Measurements from ENCODE around the gene NFATC3.

The NFATC3 gene
- total RNA-seq, result 115 to 148 reads per million in 2 donors

DNA sequence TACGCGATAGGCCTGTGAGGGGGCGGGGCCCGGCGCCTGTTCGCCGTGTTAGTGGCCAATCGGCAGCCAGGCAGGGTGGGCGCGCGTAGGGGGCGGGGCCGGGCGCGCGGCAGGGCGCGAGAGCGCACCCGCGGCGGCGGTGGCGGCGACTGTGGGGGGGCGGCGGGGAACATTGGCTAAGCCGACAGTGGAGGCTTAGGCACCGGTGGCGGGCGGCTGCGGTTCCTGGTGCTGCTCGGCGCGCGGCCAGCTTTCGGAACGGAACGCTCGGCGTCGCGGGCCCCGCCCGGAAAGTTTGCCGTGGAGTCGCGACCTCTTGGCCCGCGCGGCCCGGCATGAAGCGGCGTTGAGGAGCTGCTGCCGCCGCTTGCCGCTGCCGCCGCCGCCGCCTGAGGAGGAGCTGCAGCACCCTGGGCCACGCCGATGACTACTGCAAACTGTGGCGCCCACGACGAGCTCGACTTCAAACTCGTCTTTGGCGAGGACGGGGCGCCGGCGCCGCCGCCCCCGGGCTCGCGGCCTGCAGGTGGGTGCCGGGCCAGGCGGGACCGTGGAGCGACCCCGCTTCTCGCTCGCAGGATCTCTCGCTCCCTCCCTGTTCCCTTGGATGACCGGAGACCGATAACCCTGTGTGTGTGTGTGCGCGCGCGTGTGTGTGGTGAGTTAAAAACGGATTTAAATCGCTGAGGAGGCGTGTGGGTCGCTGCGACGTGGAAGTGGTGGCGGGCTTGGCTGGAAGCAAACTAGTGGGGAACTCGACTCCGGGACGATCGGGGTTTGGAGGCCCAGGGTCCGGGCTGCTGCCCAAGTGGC is at the start of gene NFATC3:
NFATC3 (plus strand) TSS at position 112 of the 813 bp plus-strand sequence; CDS start at position 424, 312 bp downstream.
- DNase-seq, result peak; percentile 97 to 99 (median 99)

DNA sequence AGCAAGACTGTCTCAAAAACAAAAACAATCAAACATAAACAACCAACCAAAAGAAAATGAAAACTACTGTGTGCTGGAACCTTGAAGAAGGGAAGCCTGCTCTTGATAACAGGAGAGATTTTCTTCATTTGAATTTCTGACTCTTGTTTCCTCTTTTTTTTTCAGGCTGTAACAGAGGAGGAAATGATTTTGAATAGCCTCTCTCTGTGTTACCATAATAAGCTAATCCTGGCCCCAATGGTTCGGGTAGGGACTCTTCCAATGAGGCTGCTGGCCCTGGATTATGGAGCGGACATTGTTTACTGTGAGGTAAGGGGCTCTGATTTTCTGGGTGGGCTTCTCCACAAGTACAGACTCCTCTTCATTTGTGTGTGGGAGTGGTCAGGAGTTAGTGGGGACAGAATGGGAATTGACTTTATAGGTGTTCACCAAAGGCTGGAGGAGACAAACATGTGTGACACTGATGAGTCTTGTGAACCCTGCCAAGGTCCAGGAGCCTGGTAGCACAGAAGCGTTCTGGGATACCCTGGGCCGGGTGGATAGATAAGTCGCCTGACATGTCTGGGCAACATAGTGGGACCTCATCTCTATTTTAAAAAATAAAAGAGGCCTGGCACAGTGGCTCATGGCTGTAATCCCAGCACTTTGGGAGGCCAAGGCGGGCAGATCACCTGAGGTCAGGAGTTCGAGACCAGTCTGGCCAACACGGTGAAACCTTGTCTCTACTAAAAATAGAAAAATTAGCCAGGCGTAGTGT is 47.2 kb upstream of the NFATC3 start:
- no peak for DNase-seq

DNA sequence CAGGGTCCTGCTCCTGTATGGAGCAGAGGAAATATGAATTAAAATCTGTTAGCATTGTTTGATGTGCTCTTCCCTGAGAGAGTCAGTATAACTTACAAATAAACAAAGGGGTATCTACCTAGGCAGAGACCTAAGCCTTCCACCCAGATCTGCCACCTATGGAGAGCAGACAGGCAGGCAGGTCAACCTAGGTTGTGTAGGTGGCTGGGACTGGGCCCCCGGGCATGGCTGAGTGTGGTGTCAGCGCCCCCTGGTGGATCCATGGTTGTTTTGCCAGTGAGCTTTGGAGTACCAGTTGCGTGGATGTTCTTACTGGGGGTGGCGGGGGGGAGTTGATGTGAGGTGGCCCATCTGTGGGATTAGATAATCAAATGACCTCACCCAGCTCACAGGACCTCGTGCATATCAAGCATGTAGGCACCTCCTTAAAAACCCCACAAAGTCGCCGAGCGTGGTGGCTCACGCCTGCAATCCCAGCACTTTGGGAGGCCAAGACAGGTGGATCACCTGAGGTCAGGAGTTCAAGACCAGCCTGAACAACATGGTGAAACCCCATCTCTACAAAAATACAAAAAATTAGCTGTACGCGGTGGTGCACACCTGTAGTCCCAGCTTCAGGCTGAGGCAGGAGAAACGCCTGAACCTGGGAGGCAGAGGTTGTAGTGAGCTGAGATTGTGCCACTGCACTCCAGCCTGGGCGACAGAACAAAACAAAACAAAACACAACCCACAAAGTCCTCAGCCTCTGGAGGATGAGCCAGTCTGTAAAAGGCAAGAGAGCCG is 44.5 kb upstream of the NFATC3 start:
- peak; percentile 74 to 83 (median 82) for DNase-seq

DNA sequence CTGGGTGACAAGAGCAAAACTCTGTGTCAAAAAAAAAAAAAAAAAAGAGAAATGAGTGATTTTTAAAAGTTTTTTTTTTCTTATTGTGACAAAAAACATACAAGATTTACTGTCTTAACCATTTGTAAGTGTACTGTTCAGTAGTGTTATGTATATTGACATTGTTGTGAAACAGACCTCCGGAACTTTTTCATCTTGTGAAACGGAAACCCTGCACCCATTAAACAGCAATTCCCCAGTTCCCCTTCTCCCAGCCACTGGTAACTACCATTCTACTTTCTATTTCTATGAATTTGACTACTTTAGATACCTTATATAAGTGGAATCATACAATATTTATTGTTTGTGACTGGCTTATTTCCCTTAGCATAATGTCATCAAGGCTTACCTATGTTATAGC is 43.4 kb upstream of the NFATC3 start:
- DNase-seq, result no peak

DNA sequence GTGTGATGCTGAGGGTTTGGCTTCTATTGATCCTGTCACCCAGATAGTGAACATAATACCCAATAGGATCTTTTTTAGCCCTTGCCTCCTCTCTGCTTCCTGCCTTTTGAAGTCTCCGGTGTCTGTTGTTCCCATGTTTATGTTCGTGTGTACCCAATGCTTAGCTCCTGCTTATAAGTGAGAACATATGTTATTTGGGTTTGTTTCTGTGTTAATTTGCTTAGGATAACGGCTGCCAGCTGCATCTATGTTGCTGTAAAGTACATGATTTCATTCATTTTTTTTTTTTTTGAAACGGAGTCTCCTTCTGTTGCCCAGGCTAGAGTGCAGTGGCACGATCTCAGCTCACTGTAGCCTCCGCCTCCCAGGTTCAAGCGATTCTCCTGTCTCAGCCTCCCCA is 39.1 kb upstream of the NFATC3 start:
- DNase-seq, result no peak

DNA sequence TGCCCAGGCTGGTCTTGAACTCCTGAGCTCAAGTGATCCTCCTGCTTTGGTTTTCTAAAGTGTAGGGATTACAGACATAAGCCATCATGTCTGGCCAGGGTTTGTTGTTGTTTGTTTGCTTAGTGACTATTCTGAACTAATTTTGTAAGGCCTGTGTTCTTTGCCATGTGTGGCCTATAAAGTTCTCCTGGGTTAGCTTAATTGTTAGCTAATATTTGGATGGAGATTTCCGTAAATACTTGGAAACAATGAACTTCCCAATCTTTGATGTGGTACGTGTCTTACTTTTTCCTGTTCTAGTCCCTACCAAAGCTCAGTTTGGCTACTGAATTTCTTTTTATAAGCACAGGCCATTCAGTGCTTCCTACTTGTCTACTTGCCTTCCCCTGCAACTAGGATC is 37.2 kb upstream of the NFATC3 start:
- DNase-seq, result no peak

DNA sequence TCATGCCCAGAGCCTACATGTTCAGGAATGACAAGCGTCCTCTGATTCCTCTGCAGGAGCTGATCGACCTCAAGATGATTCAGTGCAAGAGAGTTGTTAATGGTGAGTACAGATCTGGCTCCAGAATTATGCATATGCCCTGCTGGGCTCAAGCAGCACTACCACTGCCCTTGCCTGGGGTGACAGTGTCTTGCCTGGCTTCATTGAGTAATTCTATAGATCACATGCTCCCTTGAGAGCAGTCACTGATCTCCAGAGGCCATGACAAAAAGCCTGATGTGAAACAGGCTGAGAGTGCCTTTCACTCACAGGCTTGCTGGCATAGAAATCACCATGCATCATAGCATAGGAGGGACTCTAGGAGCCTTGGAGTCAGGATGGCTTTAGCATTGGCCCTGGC is 35.7 kb upstream of the NFATC3 start:
- no peak for DNase-seq

DNA sequence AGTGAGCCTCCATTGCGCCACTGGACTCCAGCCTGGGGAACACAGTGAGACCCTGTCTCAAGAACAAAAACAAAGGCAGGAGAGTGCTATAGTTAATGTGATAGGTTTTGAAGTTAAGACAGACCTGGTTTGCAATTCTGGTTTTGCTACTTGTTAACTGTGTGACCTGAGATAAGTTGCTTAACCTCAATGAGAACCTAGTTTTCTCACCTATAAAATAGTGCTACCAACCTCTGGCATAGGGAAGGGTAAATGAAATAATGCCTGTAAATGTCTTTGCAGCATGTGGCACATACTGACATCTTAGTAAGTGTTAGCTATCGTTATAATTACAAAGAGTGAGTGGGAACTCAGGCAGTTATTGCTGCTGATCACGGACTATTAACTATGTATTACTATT is 29.8 kb upstream of the NFATC3 start:
- no peak for DNase-seq

DNA sequence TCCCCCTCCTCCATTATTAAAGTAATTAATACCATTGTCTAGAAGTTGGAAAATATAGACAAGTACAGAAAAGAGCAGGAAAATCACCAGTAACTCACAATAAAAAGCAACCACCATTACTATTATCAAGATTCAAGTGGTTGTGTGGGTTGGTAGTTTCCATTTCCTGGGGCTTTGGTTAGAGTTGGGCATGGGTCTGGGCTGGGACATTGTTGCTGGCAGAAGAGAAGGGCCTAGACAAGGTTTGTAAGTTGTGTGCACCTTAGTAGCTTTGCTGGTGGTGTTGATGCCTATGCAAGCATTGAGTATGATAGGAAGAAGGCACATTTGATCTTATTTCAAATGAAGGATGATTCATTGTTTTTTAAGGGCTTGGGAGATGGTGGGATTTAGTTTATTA is 25.4 kb upstream of the NFATC3 start:
- peak in 1 of 5 experiments; percentile 80 for DNase-seq

DNA sequence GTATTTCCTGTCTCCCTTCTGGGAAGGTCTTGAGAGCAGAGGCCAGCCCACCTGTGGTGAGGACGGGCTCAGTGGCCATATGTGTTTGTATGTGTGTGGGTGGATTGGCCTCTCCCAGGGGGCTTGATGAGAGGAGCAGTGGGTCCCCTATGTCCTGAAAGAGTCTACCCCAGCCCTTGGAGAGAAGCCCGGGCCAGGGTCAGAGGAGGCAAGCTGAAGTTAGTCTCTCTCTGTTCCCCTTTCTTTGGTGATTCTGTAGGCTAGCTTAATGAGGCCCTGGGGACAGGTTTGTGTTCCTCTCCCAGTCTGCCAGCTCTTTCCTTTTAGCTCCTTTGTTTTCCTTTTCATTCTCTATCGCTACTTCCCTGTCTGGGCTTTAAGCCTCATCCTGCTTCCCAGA is 23.8 kb upstream of the NFATC3 start:
- DNase-seq, result no peak

DNA sequence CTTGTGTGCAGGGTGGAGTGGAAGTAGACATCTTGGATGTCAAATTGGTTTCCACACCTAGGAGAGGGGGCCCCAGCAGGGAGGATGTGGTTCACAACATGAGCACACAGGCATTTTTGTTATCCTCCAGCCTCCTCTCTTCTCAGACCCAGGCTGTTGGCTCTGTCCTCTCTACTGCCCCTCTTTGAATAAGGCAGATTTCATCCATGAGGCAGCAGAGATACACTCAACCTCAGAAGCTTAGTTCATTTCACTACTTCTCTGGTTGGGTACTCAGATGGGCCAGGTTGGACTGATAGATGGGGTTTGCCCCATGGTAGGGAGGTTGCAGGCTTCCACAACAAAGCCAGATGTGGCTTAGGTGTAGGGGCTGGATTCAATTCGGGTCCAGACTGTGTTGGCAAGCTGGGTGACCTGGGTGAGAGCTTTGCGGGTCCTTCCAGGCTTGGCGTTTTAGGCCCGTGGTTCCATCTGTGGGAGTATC is 22.2 kb upstream of the NFATC3 start:
- peak in 2 of 5 experiments; percentile 61 to 88 for DNase-seq

DNA sequence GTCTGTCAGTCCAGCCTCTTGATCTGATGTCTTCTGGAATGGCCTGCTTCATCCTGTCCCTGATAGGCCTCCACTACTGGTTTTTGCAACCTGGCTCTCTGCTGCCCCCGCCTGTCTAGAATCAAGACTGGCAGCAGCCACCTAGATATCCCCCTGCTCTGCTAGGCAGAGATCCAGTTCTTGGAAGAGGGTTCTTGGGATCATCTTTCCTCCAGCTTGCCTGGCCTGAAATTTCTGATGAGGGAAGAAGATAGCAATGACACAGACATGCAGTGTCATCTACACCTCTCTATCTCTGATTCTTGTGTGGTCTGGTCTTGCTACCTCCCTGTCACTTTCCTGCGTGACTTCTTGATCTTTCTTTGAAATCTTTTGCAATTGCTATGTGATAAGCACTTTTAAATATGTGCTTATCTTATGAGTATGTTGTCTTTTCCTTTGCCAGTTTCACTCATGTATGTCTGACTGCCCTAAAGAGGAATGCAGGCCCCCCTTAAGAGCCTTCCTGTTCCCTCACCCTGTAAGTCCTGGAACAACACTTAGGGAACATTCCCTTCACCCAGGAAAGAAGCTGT is 20.3 kb upstream of the NFATC3 start:
- DNase-seq, result peak in 4 of 5 experiments; percentile 50 to 85 (median 56)

DNA sequence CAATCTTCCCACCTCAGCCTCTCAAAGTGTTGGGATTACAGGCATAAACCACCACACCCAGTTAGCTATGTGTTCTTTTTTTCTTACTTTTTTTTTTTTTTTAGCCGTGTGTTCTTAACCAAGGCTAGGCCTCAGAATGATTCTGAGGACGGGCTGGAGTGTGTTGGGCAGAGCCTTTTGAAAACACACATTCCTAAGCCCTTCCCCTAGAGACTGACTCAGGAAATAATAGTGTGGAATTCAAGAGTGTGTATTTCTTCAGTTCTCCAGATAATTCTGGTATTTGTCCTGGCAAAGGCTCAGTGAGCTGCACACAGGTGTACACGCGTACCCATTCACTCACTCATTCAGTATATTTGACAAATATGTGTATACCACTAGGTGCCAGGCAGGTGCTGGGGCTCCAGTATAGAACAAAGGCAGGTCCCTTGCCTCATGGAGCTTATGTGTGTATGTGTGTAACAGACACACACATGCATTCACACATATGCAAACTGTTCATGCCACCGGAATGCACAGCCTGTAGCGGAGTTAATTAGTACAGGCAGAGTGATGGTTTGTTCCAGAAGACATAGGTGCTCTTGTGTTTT is 19.4 kb upstream of the NFATC3 start:
- no peak for DNase-seq

DNA sequence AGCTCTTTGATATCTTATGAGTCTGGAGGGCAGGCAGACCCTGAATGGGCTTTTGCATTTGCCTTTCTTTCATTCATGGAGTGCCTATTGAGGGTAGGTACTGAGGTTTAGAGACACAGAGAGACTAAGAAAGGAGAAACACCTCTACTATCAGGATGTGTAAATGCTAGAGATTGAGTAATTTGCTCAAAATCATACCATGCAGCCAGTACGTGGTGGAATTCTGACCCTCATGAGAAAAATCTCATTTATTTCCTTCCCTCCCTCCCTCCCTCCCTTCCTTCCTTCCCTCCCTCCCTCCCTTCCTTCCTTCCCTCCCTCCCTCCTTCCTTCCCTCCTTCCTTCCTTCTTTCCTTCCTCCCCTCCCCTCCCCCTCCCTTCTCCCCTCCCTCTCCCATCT is 18.4 kb upstream of the NFATC3 start:
- no peak for DNase-seq

DNA sequence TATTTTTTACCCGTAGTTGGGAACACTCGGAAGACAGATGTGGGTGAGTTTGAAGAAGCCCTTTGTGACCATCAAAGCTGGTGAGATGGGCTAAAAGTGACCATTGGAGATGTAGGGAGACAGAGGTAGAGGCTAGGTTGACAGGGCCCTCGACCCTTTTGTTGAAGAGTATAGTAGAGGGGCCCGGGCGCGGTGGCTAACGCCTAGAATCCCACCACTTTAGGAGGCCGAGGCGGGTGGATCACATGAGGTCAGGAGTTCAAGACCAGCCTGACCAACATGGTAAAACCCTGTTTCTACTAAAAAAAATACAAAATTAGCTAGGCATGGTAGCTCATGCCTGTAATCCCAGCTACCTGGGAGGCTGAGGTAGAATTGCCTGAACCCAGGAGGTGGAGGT is 16.2 kb upstream of the NFATC3 start:
- DNase-seq, result no peak

DNA sequence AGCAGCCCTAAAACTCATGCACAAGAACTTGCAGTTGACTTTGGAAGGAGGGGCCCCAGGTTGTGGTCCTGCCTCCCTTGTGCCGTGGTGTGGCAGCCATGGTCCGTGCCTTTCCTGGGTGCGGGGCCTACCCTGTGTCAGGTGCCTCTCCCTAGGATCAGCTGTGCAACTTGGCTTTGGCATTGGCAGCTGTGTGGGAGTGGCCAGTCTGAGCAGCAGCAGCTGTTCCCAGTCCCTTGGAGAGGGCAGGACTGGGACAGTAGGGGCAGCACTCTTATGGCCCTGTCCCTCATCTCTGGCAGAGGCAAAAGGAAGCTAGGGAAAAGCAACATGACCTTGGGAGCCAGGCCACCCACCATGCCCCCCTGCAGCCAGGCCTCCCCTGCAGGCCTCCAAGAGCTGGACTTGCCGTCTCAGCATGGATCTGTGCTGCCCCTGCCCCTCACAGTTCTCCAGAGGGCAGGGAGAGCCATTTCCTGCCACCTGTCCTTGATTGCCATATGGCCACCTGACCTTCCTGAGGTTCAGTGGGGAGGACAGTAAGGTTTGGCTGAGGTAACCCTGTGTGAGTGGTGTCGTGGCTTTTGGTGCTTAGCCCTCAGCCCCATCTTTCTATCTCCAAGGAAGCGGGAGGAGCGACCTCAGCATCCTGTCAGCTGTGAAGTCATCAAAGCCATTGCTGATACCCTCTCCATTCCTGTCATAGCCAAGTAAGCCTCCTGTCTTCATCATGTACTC is 15.5 kb upstream of the NFATC3 start:
- peak in 3 of 5 experiments; percentile 35 to 92 (median 43) for DNase-seq

DNA sequence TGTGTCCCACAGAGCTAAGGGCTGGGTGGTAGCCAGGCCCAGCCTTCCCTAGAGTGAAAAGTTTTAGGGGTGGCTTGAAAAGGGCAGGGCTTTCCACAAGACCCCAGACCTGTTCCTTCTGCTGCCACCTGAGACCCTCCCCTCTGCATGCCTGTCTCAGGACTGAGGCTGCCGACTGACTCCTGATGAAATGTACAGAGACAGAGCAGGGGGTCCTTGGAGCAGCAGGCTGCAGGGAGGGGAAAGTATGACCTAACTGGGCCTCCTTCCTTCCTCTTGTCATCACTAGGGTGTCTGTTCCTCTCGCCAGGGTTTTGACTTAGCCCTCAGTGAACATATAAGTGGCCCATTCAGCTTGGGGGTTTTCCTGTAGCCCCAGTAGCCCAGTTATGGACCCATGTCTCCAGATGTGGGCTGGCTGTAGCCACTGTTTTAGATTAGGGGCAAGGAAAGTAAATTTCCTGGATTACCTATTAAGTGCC is 14.9 kb upstream of the NFATC3 start:
- peak in 1 of 5 experiments; percentile 61 for DNase-seq

DNA sequence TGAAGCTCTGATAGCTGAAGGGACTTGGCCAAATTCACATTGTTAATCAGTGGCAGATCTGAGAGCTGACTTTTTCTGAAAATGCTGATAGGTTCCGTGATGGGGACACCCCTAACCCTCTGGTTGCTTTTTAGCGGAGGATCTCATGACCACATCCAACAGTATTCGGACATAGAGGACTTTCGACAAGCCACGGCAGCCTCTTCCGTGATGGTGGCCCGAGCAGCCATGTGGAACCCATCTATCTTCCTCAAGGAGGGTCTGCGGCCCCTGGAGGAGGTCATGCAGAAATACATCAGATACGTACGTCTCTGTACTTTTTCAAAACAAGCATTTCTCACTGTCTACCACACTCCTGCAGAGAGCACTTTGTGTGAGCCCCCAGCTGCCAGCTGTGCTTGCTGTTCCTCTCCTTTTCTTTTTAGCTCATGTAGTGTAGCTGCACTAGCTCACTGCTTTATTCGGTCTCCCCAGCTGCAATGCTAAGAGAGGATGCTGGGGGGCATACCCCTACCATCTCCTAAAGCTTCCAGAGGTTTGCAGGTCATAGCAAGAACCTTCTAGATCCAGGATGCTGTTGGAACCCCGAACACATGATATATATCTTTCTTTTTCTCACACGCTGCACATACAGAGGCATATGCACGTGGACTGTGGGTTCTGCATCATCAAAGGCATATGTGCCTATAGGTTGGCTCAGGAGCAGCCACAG is 14.2 kb upstream of the NFATC3 start:
- DNase-seq, result peak in 1 of 5 experiments; percentile 86

DNA sequence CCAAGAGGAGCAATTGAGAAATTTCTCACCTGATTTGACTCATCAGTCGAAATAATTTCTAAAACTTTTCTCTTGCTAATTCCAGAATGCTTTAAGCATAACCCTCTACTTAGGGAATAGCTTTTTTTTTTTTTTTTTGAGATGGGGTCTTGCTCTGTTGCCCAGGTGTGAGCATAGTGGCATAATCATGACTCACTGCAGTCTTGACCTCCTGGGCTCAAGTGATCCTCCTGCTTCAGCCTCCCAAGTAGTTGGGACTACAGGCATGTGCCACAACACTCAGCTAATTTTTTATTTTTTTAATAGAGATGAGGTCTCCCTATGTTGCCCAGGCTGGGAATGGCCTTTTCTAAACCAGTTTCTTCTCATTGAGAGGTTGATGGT is 13.7 kb upstream of the NFATC3 start:
- DNase-seq, result no peak

DNA sequence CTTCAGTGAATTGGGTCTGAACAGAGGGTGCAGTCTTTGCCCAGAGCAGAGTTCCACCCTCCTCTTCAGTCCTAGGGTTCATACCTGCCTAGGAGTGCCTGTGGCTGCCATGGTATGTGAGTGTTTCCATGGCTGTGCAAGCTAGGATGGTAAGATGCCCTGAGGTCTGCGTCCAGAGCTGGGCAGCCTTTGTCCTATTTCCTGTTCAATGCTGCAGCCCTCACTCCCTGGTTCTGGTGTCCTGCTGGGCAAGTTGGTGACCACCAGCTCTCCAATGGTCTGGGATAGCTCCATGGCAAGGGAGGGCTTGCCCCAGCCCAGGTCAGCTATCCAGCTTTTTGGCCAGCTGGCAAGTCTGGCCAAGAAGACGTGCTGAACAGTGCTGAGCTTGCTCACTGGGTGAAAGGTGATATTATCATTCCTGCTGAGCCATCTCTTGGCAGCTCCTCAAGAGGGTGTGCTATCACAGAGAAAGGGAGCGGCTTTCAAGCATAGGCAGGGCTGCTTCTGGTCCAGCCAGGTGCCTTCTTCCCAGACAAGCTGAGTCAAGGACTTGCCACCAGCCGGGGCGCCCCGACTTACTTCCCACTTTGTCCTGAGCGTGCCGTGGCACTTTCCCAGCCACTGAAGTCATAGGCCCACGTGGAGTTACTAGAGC is 13.0 kb upstream of the NFATC3 start:
- DNase-seq, result peak in 1 of 5 experiments; percentile 51
